ENCODE measurements around the gene FAM168A.

- TF ChIP-seq CTCF (IDR thresholded peaks at IDR 0.05) (no peak), POLR2AphosphoS5 (IDR thresholded peaks at IDR 0.05; ENCODE audit: insufficient read depth in 1 of 2, low read depth in 1 of 2) (no peak)
Observed at GRCh38 chr11:73356979-73357860, 240.7 kb downstream of the FAM168A start.
